Hypothalamus (tissue), 51 donors: Measurements from ENCODE around the gene GABRG2.

ENCODE experiments used
- DNase-seq, 51 donors: peaks; one replicate each; lab custom pipeline; 2025; lab: John Stamatoyannopoulos, UW

The GABRG2 gene

GRCh38 chr5:162187371-162187770, 119.8 kb downstream of the GABRG2 start:
- no peak for DNase-seq

DNA sequence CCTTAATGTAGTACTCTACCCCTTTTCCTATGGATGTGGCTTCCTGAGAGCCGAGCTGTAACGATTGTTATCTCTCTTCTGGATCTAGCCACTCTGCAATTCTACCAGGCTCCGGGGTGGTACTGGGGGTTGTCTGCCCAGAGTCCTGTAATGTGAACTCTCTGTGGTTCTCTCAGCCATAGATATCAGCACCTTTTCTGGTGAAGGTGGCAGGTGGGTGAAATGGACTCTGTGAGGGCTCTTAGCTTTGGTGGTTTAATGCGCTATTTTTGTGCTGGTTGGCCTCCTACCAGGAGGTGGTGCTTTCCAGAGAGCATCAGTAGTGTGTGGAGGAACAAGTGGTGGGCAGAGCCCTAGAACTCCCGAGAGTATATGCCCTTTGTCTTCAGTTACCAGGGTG, 122.1 kb downstream of the GABRG2 start:
- DNase-seq: no peak

GRCh38 chr5:162193012-162193411, 125.4 kb downstream of the GABRG2 start:
- no peak for DNase-seq

DNA sequence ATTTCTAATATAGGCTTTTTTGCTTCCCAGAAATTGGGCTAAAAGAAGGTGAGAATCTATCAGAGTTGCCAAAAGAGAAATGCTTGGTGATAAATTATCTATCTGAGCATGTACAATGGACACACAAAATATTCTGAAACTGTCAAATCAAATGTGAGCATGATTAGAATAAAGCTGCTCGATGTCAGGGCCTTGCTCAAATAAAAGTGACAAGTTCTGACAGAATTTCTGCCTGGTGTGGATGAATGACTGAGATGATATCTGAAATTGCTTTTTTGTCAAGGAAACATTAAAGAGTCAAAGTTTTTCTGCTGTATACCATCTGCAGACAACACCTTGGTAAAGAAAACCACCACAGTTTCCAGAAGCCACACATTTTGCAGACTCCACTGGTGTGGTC, 128.8 kb downstream of the GABRG2 start:
- no peak for DNase-seq

DNA sequence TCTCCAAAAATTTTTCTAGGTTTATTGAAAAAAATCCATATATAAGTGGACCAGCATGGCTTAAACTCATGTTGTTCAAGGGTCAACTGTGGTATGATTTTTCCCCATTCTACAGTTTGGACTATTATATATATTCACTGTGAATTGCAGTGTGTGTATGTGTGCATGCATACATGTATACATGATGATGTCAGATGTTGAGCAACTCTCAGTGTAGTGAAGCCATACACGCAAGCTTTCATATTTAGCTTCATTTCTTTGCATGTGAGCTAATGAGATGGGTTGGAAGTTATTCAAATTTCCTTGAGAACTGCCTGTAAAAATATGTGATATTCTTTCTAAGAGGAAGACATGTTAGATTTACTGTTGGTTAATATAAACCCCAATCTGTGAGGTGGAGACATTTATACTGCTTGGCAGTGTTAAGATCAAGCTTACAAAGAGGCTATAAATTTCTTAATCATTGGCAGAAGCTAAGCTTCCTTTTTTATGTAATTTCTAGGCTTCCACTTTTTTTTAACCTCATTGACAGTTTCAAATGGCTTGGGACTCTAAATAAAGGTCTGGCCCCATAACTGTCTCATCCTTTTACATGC, 134.8 kb downstream of the GABRG2 start:
- no peak for DNase-seq
